NCI-H2171 (cell line): ENCODE data around the gene ZNF728.
"Not testable (repeated sequence)": the region's sequence is repeated elsewhere in the genome, so short reads cannot be mapped to it uniquely, and the experiment has no call there.

Experiments
- DNase-seq: peaks from one replicate; lab custom pipeline; 2025; lab: John Stamatoyannopoulos, UW

ZNF728 gene

GRCh38 chr19:23002690-23003422 lies at the start of gene ZNF728:
TSS of gene ZNF728 (minus strand) at chr19:23003176. CDS start at chr19:23003030, 146 bp downstream.
- no peak for DNase-seq

GRCh38 chr19:23052349-23052748 lies 49.4 kb upstream of the ZNF728 start:
- DNase-seq, result no peak

DNA sequence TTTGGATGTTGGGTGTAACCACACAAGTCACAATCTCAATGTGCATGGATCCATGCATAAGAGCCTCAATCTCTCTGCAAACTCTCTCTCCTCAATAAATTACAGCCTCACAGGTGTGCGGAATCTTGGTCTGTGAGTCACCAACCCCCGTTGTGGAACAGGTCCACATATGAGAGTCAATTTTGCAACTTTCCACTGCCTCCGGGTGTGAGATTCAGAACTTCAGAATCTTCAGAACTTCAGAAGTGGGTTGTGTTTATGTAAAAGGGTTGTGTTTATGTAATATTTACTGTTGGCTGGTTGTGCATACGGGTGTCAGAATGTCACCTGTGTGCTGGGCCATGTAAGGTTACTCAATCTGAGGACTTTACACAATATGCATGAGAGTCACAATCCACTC lies 46.3 kb upstream of the ZNF728 start:
- DNase-seq, result no peak

DNA sequence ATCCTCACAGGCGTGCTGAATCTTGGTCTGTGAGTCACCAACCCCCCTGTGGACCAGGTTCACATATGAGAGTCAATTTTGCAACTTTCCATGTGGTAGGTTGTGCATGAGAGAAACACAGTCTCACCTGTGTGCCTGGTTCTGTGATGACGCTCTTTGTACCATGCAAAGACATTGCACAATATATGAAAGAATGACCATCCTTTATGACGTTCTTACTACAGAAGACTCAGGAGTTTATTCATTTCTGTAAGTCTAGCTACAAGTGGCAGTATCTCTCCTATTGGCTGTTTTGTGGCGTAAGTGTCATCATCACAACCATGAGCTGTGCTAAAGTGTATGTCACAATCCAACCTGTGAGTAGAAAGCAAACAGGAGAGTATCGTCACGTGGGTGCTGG lies 43.8 kb upstream of the ZNF728 start:
- DNase-seq, result no peak

- no peak for DNase-seq
Measured at GRCh38 chr19:23033721-23034120, 30.7 kb upstream of the ZNF728 start.

DNA sequence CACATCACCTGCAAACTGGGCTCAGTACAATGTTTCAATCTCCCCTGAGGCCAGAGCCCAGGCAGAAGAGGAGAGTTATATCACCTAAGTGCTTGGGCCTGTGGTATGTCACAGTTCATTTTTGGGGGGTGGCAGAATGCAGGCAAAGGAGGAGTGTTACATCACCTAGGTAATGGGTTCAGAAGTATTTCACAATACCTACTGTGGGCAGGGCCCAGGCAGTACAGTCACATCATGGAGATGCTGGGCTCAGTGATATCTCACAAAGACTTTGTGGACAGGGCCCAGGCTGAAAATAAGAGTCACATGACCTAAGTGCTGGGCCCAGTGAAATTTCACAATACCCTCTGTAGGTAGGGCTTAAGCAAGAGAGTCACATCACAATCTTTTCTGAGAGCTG lies 12.7 kb upstream of the ZNF728 start:
- DNase-seq, result no peak

DNA sequence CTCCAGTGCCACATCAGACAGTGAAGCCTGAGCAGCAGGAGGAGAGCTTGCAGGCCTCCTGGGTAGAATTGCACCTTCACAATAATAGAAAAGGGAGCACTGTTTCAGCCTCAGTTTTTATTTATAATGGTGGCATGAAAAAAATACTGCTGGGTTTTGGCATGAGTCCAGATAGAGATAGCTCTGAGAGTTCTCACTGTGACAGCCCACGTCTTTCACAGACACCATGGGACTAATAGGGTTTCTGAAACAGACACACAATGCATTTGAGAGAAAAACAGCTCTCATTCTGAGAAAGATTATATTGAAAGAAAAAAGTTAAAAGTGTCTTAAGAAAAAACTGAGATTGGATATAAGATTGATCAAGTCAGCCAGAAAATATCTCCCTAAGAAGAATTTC lies 8.0 kb downstream of the ZNF728 start:
- not testable (repeated sequence) for DNase-seq

DNA sequence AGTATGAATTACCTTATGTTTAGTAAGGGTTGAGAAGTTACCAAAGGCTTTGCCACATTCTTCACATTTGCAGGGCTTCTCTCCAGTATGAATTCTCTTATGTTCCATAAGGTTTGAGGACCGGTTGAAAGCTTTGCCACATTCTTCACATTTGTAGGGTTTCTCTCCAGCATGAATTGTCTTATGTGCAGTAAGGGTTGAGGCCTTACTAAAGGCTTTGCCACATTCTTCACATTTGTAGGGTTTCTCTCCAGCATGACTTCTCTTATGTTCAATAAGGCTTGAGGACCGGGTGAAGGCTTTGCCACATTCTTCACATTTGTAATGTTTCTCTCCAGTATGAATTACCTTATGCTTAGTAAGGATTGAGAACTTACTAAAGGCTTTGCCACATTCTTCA lies 26.7 kb downstream of the ZNF728 start:
- DNase-seq, result no peak

DNA sequence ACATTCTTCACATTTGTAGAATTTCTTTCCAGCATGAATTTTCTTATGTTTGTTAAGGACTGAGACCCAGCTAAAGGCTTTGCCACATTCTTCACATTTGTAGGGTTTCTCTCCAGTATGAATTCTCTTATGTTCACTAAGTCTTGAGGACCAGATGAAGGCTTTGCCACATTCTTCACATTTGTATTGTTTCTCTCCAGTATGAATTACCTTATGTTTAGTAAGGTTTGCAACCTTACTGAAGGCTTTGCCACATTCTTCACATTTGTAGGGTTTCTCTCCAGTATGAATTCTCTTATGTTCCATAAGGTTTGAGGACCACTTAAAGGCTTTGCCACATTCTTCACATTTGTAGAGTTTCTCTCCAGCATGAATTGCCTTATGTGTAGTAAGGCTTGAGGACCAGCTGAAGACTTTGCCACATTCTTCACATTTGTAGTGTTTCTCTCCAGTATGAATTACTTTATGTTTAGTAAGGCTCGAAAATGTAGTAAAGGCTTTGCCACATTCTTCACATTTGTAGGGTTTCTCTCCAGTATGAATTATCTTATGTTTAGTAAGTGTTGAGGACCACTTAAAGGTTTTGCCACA lies 27.3 kb downstream of the ZNF728 start:
- not testable (repeated sequence) for DNase-seq

DNA sequence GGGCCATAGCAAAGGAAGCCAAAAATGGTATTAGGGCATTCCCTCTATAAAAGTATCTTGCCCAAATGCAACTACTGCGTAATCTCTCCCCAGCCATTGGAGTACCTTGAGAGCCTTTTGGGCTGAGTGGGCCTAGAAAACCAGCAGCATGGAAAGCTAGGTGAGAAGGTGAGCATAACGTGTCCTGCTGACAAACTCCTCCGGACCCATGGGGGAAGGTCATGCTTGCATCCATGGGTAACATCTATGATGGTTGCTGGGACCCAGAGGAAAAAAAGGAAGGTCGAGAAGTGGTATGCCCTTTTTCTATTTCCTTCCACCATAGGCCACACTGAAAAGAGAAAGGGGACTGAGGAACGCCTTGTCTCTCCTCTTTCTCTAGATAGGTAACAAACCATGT lies 57.4 kb downstream of the ZNF728 start:
- DNase-seq, result no peak

- DNase-seq, result no peak
Measured at GRCh38 chr19:22935151-22935550, 67.8 kb downstream of the ZNF728 start.

DNA sequence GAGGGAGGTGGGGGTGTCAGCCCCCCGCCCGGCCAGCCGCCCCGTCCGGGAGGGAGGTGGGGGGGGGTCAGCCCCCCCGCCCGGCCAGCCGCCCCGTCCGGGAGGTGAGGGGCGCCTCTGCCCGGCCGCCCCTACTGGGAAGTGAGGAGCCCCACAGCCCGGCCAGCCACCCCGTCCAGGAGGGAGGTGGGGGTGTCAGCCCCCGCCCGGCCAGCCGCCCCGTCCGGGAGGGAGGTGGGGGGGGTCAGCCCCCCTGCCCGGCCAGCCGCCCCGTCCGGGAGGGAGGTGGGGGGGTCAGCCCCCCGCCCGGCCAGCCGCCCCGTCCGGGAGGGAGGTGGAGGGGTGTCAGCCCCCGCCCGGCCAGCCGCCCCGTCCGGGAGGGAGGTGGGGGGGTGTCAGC lies 75.4 kb downstream of the ZNF728 start:
- not testable (repeated sequence) for DNase-seq

DNA sequence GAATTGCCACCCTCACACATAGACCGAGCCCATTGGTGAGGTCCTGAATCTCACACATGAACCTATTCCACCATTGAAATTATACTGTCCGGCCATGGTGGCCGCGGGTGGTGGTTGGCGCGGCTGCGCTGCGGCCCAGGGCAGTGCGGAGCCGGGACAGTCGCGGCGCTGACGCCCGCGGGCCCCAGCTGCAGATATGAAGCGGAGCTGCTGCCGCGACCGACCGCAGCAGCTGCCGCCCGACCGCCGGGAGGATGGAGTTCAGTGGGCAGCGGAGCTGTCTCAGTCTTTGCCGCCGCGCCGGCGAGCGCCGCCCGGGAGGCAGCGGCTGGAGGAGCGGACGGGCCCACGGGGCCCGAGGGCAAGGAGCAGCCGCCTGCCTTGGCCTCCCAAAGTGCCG lies 77.8 kb downstream of the ZNF728 start:
- not testable (repeated sequence) for DNase-seq
